Ureter (tissue), 1 donor: ENCODE results near the gene RBBP4. TPM values are rescaled to one million over a fixed set of nuclear protein-coding genes. Genes with fewer than 3 reads are reported as not detected.
A peak's percentile ranks its signal among the peaks of the same experiment; 100 is the strongest.
"Not testable (repeated sequence)": the region's sequence is repeated elsewhere in the genome, so short reads cannot be mapped to it uniquely, and the experiment has no call there.

Source experiments
- DNase-seq: peaks from one replicate; pipeline ENCODE4 v3.0.0-alpha.2; 2020; ENCODE audit warnings: low spot score
- total RNA-seq: library from RNA; stranded (reverse); gene quantifications from one replicate; pipeline ENCODE4 v1.2.4, GENCODE V29; 2023
- donor health status: DM: yes; HTN: yes; CAD: no.

The RBBP4 gene
- total RNA-seq, 1 donor from 2014 or later = 213 TPM

DNA sequence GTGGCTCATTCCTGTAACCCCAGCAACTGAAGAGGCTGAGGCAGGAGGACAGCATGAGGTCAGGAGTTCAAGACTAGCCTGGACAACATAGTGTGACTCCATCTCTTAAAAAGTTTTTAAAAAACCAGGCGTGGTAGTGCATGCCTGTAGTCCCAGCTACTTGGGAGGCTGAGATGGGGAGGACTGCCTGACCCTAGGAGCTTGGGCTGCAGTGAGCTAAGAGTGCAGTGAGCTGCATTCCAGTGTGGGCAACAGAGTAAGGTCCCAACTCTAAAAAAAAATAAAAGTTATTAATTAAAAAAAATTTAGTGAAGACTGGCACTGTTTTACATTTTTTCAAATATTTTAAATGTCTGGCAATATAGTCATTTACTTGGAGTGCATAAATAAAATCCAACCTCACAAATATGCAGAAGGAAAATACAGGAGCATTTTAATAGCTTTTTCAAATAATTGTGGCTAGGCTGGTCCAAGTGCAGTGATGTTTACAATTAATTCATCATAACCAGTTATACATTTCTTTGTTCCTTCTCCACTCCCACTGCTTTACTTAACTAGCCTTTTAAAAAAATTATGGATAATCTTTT is 11.4 kb upstream of the RBBP4 start:
- no peak for DNase-seq

DNA sequence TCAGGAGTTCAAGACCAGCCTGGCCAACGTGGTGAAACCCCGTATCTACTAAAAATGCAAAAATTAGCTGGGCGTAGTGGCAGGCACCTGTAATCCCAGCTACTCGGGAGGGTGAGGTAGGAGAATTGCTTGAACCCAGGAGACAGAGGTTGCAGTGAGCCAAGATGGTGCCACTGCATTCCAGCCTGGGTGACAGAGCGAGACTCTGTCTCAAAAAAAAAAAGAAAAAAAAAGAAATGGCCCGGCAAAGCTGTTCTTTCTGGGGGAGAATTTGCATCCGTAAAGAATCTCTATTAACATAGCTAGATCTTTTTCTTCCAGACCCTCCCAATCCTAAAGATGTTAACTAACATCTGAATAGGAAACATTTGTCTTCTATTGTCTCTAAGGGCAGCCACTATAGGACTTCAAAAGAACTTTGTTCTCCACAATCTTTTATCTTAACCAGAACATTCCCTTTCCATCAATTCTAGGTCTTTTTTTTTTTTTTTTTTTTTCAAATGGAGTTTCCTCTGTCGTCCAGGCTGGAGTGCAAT is 8.6 kb upstream of the RBBP4 start:
- not testable (repeated sequence) for DNase-seq

- no peak for DNase-seq
These were observed 6.6 kb upstream of the RBBP4 start for GRCh38 chr1:32644426-32644825.

DNA sequence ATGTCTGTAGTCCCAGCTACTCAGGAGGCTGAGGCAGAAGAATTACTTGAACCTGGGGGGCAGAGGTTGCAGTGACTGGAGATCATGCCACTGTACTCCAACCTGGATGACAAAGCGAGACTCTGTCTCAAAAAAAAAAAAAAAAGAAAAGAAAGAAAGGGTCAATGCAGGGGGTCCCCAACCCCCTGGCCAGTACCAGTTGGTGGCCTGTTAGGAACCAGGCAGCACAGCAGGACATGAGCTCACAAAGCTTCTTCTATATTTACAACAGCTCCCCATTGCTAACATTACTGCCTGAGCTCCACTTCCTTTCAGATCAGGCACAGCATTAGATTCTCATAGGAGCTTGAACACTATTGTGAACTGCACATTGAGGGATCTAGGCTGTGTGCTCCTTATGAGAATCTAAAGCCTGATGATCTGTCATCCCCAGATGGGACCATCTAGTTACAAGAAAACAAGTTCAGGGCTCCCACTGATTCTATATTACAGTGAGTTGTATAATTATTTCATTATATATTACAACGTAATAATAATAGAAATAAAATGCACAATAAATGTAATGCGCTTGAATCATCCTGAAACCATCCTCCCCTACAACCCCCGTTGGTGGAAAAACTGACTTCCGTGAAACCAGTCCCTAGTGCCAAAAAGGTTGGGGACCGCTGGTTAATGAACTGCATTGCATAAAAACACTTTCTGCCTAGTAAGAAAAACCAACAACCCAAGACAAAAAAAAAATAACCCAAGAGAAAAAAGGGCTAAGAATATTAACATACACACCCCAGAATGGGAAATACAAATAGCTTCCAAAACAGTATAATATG is 3.5 kb upstream of the RBBP4 start:
- no peak for DNase-seq

- DNase-seq = peak; percentile 92
These were observed 708 bp upstream of the RBBP4 start, which contains the start of gene ZBTB8OS for GRCh38 chr1:32650248-32650751. Gene ZBTB8OS, minus strand, starts transcription at chr1:32650550. Its CDS starts 21 bp downstream, at chr1:32650529.

DNA sequence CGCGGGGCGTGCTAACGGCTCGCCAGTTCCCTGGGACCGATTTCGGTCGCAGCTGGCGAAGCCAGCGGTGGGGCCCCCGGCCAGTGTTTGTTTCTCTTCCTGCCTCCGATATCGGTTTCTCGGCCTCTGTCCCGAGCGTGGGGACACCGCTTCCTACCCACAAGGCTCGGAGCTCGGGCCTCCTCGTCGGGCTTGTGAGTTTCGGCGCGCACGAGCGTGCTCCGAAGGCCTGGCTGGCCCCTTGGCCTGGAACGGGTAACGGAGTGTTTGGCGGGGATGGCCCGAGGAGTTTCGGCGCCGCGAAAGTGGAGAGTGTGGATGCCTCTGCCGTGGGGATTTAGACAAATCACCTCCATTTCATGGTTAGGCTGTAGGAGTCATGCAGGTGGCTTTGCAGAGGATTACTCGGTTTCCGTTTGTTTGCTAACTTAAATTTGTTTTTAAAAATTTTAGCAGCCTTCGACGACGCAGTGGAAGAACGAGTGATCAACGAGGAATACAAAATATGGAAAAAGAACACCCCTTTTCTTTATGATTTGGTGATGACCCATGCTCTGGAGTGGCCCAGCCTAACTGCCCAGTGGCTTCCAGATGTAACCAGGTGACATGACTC is 559 bp downstream of the RBBP4 start:
- DNase-seq = no peak

- no peak for DNase-seq
These were observed 1.4 kb downstream of the RBBP4 start for GRCh38 chr1:32652244-32652962.

- DNase-seq = no peak
These were observed 8.6 kb downstream of the RBBP4 start for GRCh38 chr1:32659581-32659980.

DNA sequence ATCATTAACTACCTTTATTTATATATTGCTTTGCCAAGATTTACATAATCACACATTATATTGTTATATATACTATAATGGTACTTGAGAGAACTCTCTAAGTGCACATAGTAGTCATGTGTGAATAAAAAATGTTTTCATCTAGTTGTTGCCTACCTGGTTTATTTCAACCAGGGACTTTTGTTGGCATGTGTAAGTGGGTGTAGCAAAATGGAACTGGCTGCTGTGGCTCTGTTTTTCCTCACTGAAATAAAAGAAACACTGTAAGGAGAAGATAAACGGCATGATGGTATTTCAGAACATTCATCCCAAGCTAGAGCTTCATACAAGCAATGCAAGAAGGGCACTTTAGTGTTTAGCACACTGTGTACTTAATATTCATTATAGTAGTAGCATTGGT is 14.9 kb downstream of the RBBP4 start:
- DNase-seq = no peak

DNA sequence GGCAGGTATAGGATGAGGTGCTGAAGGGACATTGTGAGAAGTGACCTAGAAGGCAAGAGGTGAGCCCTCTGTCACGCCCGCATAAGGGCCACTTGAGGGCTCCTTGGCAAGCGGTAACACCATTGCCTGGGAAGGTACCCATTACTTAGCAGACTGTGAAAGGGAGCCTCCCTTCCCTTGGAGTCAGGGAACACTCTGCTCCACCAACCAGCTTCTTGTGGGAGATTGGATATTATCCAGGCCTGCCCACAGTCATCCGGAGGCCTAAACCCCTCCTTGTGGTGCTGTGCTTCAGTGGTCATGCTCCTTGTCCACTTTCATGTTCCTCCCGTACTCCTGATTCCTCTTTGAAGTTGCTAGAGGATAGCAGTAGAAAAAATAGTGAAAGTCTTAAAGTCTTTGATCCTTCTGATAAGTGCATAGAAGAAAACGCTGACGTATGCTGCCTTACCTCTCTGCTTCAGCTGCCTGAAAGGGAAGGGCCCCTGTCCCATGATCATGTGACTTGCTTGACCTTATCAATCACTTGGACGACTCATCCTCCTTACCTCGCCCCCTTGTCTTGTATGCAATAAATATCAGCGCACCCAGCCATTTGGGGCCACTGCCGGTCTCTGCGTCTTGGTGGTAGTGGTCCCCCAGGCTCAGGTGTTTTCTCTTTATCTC is 16.0 kb downstream of the RBBP4 start:
- peak; percentile 25 for DNase-seq

- not testable (repeated sequence) for DNase-seq
These were observed 17.7 kb downstream of the RBBP4 start for GRCh38 chr1:32668716-32669115.

- DNase-seq = peak; percentile 19
These were observed 25.9 kb downstream of the RBBP4 start for GRCh38 chr1:32676945-32677344.

DNA sequence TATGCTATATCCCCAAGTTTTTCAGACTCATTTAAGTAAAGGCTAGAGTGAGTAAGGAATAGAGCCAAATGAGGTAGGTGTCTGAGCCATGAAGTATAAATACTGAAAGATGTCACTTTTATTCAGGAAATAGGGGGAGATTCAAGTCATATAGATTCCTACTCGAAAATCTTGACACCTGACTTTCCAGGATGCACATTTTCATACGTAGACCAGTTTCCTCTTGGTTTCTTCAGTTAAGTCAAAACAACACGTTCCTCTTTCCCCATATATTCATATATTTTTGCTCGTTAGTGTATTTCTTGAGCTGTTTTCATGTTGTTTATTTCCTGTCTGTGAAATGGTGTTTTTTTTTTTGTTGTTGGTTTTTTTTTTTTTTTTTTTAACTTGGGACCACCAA is 29.0 kb downstream of the RBBP4 start:
- not testable (repeated sequence) for DNase-seq

- DNase-seq = no peak
These were observed 29.6 kb downstream of the RBBP4 start for GRCh38 chr1:32680642-32681041.

GRCh38 chr1:32681509-32681908 is 30.5 kb downstream of the RBBP4 start:
- peak; percentile 33 for DNase-seq

GRCh38 chr1:32681999-32682398 is 31.0 kb downstream of the RBBP4 start:
- no peak for DNase-seq

DNA sequence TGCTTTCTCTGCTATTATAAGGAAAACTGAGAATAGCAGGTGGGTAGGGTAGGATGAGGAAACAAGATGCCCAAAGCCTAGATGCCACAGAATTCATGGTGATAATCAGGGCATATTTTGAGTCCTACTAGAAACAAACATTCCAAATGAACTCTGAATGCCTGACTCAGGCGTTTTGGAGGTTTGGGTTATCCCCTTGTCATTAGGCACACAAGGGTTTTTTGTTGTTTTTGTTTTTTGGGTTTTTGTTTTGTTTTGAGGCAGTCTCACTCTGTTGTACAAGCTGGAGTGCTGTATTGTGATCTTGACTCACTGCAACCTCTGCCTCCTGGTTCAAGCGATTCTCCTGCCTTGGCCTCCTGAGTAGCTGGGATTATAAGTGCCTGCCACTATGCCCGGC is 32.4 kb downstream of the RBBP4 start:
- DNase-seq = no peak

GRCh38 chr1:32684167-32684811 is 33.3 kb downstream of the RBBP4 start:
- peak; percentile 50 for DNase-seq

- no peak for DNase-seq
These were observed 34.5 kb downstream of the RBBP4 start for GRCh38 chr1:32685498-32685897.

DNA sequence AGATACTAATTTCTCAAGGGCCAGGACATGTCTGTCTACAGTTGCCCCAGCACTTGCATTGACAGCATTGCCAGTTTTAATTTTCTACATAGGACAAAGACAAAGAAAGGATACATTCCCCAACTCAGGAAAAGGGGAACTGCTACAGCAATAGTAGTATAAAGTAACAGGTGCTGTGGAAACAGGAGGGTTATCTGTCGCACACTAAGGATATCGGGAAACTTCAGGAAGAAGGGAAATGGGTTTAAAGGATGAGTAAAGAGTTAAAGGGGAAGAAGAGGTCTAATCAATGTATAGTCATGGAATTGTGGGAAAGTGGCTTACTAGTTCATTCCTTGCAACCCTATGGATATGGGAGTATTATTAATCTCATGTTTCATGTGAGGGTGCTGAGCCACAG is 35.4 kb downstream of the RBBP4 start:
- no peak for DNase-seq
